GM23248 (cell line): ENCODE results near the gene EDIL3.

Source experiments
- EZH2 ChIP-seq: fragments of 200-600 bp; sonication (generic); IDR thresholded peaks from 2 replicates; pipeline ENCODE4 v1.6.1; 2018; ENCODE audit warnings: antibody characterized with exemption, mild to moderate bottlenecking; ENCODE audit not compliant: insufficient read depth, poor library complexity, severe bottlenecking
- EZH2phosphoT487 ChIP-seq: fragments of 200-600 bp; sonication (generic); IDR thresholded peaks from 2 replicates; pipeline ENCODE4 v1.6.1; 2018; ENCODE audit warnings: antibody characterized with exemption, moderate library complexity, mild to moderate bottlenecking, low read depth; ENCODE audit not compliant: insufficient read depth

DNA sequence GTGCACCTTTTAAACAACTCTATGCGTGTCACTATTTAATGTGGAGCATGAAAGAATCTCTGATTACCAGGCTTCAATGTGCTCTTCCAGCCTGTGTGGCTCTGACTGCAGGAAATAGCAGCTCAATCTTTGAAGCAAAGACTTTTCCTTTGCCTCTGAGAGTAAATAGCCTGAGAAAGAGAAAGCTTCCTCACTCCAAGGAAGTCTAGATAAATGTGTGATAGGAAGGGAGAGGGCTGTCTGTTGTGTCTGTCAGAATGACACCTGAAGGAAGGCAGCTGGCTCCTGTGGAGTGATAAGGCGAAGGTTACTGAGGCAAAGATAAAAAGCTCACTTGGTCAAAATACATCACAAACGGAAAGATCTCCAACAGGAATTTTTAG, 458.7 kb downstream of the EDIL3 start:
- TF ChIP-seq EZH2 (no peak), EZH2phosphoT487 (no peak)
